ENCODE results near the gene SPTB. TPM values are rescaled to one million over a fixed set of nuclear protein-coding genes. Genes with fewer than 3 reads are reported as not detected.

Gene SPTB
- total RNA-seq, 8 experiments from 2014 or later: 0.25 to 9.4 (median 0.84) TPM

- in situ Hi-C loops (cut with MboI; ENCODE audit: low pct_unique_long_range_greater_than_20kb in 2 of 9, low sequenced_read_pairs in 9 of 9, unreplicated experiment in 9 of 9): loop anchor here in 1 of 9 experiments (25.0 kb wide), 1 partner anchor 188 kb away; the partner anchor contains the start of gene SPTB
- ATAC-seq (replicated peaks in 6 of 8): no peak
- whole genome bisulfite sequencing, 10 experiments: 30 to 92% (median 42%) methylated on average over 1 to 7 of the region's 7 CpGs; no CpG with 5 or more reads in 2 of the 10 experiments
Measured at GRCh38 chr14:64698903-64699302, 180.8 kb downstream of the SPTB start.

GRCh38 chr14:64696355-64696857 lies 183.3 kb downstream of the SPTB start:
- Histone ChIP-seq H3K4me3 (no peak overlapping the region), H3K27ac (no peak overlapping the region), H3K4me1 (replicated peaks in 1 of 2) (peaks cover 0 to 11% of the 10 kb centered on the region in 2 donors)
- in situ Hi-C loops (cut with MboI; ENCODE audit: low pct_unique_long_range_greater_than_20kb in 2 of 9, low sequenced_read_pairs in 9 of 9, unreplicated experiment in 9 of 9): loop anchor here in 1 of 9 experiments (25.0 kb wide), 1 partner anchor 191 kb away; the partner anchor contains the start of gene SPTB
- WGBS, 10 experiments: 20 to 83% (median 47%) methylated on average over 1 to 3 of the region's 4 CpGs
- ATAC-seq (replicated peaks in 6 of 8): no peak

More at GRCh38 chr14:64698903-64699302, 180.8 kb downstream of the SPTB start:
- no peak overlapping the region for H3K27ac ChIP-seq
- peaks cover 7 to 23% of the 10 kb centered on the region in 2 donors for H3K4me1 ChIP-seq (replicated peaks in 1 of 2)
- H3K4me3 ChIP-seq: no peak overlapping the region

Other genes with a start within 250 kb of the SPTB start
- gene PLEKHG3, start 175.5 kb downstream of the SPTB start, total RNA-seq: 10 to 100 TPM in 2 of 8 experiments, 1 to 10 TPM in 6; 5.7 to 14.1 (median 8.9) TPM
- gene CHURC1, start 34.5 kb upstream of the SPTB start, total RNA-seq: 100 to 1,000 TPM in 2 of 8 experiments, 10 to 100 TPM in 6; 41.4 to 120 (median 56.2) TPM
- 1 to 10 TPM in 3 of 8 experiments, under 1 TPM in 4, not detected in 1; 0.50 to 1.8 (median 0.92) TPM for gene GPX2, start 62.8 kb upstream of the SPTB start, total RNA-seq
- 10 to 100 TPM in 5 of 8 experiments, 1 to 10 TPM in 3; 1.8 to 55.5 (median 11.1) TPM for gene RAB15, start 92.4 kb upstream of the SPTB start, total RNA-seq
- 10 to 100 TPM; 12.7 to 22.5 (median 15.5) TPM for gene FNTB, start 107.0 kb upstream of the SPTB start, total RNA-seq
- 100 to 1,000 TPM in 1 of 8 experiments, 10 to 100 TPM in 7; 55.0 to 112 (median 86.6) TPM for gene MAX, start 222.6 kb upstream of the SPTB start, total RNA-seq